SK-N-MC (cell line): ENCODE results near the gene HOXC11.

Source experiments
- DNase-seq: peaks from one replicate; pipeline ENCODE4 v3.0.0-alpha.2; 2011; ENCODE audit warnings: low read depth, low spot score
- H3K27ac ChIP-seq: fragments of 200-600 bp; sonication (generic); 2 replicates; pipeline ENCODE4 v1.5.1; 2016; ENCODE audit warnings: mixed run types
- H3K36me3 ChIP-seq: fragments of 200-600 bp; sonication (generic); 2 replicates; pipeline ENCODE4 v1.6.1; 2017; ENCODE audit warnings: antibody characterized with exemption, low read length, mixed read lengths; ENCODE audit not compliant: insufficient read depth
- H3K4me3 ChIP-seq: fragments of 200-600 bp; sonication (generic); 2 replicates; pipeline ENCODE4 v1.5.1; 2016
- H3K9ac ChIP-seq: fragments of 200-600 bp; sonication (generic); 2 replicates; pipeline ENCODE4 v1.8.0; 2017; ENCODE audit warnings: mixed run types, mixed read lengths; ENCODE audit not compliant: insufficient read length
- H3K9me3 ChIP-seq: fragments of 200-600 bp; sonication (generic); 2 replicates; pipeline ENCODE4 v1.6.1; 2017; ENCODE audit warnings: low read depth, mild to moderate bottlenecking, antibody characterized with exemption, low read length, moderate library complexity, mixed read lengths
- EZH2 ChIP-seq: fragments of 200-600 bp; sonication (generic); IDR thresholded peaks from one replicate; pipeline ENCODE4 v1.6.1; 2017; ENCODE audit warnings: antibody characterized with exemption
- FOXP2 ChIP-seq: optimal IDR thresholded peaks from 2 replicates; pipeline ENCODE3; 2011; ENCODE audit warnings: mild to moderate bottlenecking, moderate library complexity; ENCODE audit not compliant: insufficient read depth; ENCODE audit errors: extremely low read length, control extremely low read depth
- POLR2AphosphoS5 ChIP-seq: IDR thresholded peaks from 2 replicates; pipeline ENCODE4 v1.6.1; 2012; ENCODE audit warnings: mild to moderate bottlenecking, low read depth, low read length, borderline replicate concordance

Gene HOXC11

GRCh38 chr12:53995002-53995377 is 22.1 kb downstream of the HOXC11 start:
- H3K9me3 ChIP-seq, result no peaks in the 10 kb centered on the region
- no peak for DNase-seq
- peak overlapping the region; percentile 91 for H3K9ac ChIP-seq
- peak overlapping the region; percentile 87; the same call in 1 of the 2 replicates for H3K27ac ChIP-seq
- peak overlapping the region; percentile 81 for H3K4me3 ChIP-seq
- TF ChIP-seq EZH2 (no peak), FOXP2 (no peak), POLR2AphosphoS5 (no peak)
- no peaks in the 10 kb centered on the region for H3K36me3 ChIP-seq

DNA sequence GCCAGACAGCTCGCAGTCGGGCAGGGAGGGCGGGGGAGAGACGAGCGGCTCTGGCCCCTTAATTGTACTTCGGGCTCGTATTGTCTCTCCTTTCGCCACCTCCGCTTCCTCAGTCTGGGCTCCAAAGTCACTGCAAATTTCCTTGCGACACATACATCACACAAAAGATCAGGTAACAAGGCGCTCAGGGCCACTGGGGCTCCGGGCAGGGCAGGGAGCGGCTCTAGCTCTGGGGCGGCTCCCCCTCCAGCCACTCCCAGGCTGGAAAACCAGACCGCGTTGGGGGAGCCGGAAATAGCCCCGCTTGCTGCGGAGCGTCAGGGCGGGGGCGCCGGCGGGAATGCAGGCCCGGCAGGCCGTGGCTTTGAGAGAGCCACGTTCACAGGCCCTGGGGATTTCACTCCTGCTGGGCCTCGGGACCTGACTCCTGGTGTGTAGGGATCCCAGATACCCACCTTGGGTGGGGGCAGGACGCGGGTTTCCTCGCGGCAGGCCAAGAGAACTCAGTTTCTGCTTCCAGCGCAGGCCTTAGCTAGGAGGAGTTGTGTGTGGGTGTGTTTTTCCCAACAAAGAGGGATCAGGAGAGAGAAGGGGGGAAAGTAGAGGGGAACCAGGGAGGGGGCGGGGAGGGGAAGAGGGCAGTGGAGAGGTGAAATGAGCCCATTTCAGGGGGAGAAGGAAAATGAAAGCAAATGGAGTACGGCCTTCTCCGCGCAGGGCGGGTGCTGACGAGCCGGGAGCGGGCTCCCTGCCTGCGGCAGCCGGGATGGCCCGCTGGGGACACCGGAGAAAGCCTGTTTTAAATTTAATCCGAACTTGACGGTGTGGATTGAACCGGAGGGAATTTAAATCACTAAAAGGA is 22.7 kb downstream of the HOXC11 start:
- Histone ChIP-seq H3K9ac (peak overlapping the region; percentile 91), H3K4me3 (peak overlapping the region; percentile 81), H3K27ac (peak overlapping the region; percentile 87), H3K9me3 (no peaks in the 10 kb centered on the region), H3K36me3 (no peaks in the 10 kb centered on the region)
- no peak for DNase-seq
- TF ChIP-seq EZH2, result no peak
- TF ChIP-seq POLR2AphosphoS5, result peak; percentile 76

- Histone ChIP-seq H3K27ac (peak overlapping the region; percentile 87), H3K4me3 (peak overlapping the region; percentile 81), H3K9me3 (no peaks in the 10 kb centered on the region), H3K9ac (peak overlapping the region; percentile 91), H3K36me3 (no peaks in the 10 kb centered on the region)
- DNase-seq, result no peak
- TF ChIP-seq EZH2 (no peak), POLR2AphosphoS5 (no peak), FOXP2 (no peak)
These were observed 23.6 kb downstream of the HOXC11 start for GRCh38 chr12:53996240-53997203.

- H3K9me3 ChIP-seq, result no peaks in the 10 kb centered on the region
- no peaks in the 10 kb centered on the region for H3K36me3 ChIP-seq
- no peak for DNase-seq
- TF ChIP-seq EZH2 (no peak), FOXP2 (no peak), POLR2AphosphoS5 (no peak)
- no peak overlapping the region for H3K9ac ChIP-seq
- no peak overlapping the region; the same call in 1 of the 2 replicates for H3K27ac ChIP-seq
- no peak overlapping the region for H3K4me3 ChIP-seq
These were observed 24.5 kb downstream of the HOXC11 start for GRCh38 chr12:53997204-53998109.

DNA sequence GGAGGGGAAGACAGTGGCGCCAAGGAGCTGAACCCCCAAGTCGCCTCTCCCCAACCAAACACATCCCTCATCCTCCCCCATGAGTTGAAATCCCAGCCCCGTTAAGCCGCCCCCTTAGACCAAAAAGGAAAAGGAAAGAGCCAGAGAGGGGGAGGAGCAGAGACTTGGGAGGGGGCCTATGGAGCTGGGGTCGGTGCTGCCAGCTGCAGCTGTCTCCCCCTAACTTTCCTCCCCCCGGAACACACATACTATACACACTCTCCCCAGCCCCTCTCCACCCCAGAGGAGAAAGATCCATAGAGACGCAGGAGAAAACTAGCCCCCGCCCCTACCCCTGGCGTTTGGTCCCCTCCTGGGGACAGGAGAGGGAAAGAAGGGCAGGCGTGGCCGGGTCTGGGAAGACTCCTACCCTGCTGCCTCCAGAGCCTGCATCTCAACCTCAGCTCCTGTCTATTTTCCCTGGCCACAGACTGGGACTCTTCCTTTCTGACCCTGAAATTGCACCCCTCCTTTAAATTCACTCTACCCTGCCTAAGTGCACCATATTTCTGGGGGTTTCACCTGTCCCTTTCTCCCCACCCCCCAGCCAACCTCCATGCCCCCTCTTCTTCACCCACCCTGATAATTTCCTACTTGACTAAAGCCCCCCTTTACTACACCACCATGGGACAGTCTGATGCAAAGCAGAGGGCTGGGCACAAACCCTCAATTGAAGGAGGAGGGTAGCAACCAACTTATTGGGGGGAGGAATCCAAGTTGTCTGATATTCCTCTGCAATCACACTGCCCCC is 25.4 kb downstream of the HOXC11 start:
- Histone ChIP-seq H3K36me3 (no peaks in the 10 kb centered on the region), H3K9ac (no peak overlapping the region), H3K27ac (no peak overlapping the region), H3K9me3 (no peaks in the 10 kb centered on the region), H3K4me3 (peak overlapping the region; percentile 99)
- TF ChIP-seq EZH2 (no peak), POLR2AphosphoS5 (no peak), FOXP2 (no peak)
- DNase-seq, result no peak

- DNase-seq, result no peak
- TF ChIP-seq POLR2AphosphoS5, result no peak
- TF ChIP-seq EZH2, result no peak
- no peak for TF ChIP-seq FOXP2
- H3K27ac ChIP-seq, result peak overlapping the region; percentile 27; the same call in 1 of the 2 replicates
These were observed 25.9 kb downstream of the HOXC11 start for GRCh38 chr12:53998900-53999236.

DNA sequence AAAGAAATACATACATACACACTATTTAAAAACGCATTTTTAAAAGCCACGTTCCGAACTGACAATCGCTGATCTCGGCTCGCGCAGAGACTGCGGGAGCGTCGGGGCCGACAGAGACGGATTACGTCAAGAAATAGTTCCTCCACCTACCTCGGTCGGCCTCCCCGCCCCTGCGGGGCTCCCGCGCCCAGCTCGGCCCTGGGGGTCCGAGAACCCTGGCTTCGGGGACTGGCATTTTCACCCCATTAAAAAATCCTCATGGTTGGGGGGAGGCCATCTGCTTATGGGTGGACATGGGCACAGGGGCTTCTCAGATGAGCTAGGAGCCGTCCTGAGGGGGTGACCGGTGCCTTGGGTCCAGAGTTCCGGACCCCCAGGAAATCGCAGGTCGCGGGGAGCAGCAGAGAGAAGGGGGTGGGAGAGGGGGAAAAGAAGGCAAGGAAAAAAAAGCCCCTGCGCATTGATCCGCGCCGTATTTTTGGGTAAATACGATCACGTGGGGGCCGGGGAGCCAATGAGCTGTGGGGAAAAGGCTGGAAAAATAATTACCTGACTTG is 26.7 kb downstream of the HOXC11 start:
- TF ChIP-seq FOXP2, result no peak
- TF ChIP-seq POLR2AphosphoS5, result peak; percentile 48; the same call in 1 of the 2 replicates
- Histone ChIP-seq H3K36me3 (no peaks in the 10 kb centered on the region), H3K9me3 (no peaks in the 10 kb centered on the region), H3K27ac (peak overlapping the region; percentile 93), H3K4me3 (peak overlapping the region; percentile 99), H3K9ac (peak overlapping the region; percentile 98)
- peak; percentile 69 for DNase-seq

More at GRCh38 chr12:53998900-53999236, 25.9 kb downstream of the HOXC11 start:
- Histone ChIP-seq H3K4me3 (peak overlapping the region; percentile 99), H3K9me3 (no peaks in the 10 kb centered on the region), H3K36me3 (no peaks in the 10 kb centered on the region), H3K9ac (peak overlapping the region; percentile 98)
